ENCODE measurements around the gene TEX14. TPM values are rescaled to one million over a fixed set of nuclear protein-coding genes. Genes with fewer than 3 reads are reported as not detected.

TEX14 gene, protein sequence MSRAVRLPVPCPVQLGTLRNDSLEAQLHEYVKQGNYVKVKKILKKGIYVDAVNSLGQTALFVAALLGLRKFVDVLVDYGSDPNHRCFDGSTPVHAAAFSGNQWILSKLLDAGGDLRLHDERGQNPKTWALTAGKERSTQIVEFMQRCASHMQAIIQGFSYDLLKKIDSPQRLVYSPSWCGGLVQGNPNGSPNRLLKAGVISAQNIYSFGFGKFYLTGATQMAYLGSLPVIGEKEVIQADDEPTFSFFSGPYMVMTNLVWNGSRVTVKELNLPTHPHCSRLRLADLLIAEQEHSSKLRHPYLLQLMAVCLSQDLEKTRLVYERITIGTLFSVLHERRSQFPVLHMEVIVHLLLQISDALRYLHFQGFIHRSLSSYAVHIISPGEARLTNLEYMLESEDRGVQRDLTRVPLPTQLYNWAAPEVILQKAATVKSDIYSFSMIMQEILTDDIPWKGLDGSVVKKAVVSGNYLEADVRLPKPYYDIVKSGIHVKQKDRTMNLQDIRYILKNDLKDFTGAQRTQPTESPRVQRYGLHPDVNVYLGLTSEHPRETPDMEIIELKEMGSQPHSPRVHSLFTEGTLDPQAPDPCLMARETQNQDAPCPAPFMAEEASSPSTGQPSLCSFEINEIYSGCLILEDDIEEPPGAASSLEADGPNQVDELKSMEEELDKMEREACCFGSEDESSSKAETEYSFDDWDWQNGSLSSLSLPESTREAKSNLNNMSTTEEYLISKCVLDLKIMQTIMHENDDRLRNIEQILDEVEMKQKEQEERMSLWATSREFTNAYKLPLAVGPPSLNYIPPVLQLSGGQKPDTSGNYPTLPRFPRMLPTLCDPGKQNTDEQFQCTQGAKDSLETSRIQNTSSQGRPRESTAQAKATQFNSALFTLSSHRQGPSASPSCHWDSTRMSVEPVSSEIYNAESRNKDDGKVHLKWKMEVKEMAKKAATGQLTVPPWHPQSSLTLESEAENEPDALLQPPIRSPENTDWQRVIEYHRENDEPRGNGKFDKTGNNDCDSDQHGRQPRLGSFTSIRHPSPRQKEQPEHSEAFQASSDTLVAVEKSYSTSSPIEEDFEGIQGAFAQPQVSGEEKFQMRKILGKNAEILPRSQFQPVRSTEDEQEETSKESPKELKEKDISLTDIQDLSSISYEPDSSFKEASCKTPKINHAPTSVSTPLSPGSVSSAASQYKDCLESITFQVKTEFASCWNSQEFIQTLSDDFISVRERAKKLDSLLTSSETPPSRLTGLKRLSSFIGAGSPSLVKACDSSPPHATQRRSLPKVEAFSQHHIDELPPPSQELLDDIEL (N-terminal part only)
- total RNA-seq (2022; extraction: Qiagen RNA extraction), result 0.13 to 0.29 TPM (median 0.15 TPM) in 5 replicates

DNA sequence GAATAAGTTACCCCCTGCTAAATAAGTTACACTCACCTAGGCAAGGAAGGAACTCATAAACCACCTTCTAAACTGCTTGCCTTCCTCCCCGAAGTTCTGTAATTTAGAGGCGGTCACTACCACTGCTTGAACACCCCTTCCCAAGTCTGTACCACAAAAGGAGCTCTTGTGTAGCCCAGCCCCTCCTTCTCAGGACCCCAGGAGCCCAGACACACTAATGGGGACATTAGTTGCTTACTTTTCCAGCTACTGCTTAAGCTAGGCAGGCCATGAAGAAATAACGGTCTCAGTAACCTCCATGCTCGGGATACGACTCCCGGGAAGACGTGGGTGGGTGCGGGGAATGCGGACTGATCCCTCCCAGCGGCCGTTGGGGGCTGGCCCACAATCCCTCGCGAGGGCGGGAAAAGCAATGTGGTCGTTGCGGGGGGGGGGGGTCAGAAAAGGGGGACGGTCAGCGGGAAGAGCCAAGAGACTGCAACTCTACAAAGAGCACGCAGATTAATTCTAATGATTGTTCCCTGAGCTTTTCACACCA is at the start of gene TEX14:
Gene TEX14, minus strand, starts transcription at position 345 of the 538 bp plus-strand sequence. CDS start 40,044 bp downstream, outside the sequence.

DNA sequence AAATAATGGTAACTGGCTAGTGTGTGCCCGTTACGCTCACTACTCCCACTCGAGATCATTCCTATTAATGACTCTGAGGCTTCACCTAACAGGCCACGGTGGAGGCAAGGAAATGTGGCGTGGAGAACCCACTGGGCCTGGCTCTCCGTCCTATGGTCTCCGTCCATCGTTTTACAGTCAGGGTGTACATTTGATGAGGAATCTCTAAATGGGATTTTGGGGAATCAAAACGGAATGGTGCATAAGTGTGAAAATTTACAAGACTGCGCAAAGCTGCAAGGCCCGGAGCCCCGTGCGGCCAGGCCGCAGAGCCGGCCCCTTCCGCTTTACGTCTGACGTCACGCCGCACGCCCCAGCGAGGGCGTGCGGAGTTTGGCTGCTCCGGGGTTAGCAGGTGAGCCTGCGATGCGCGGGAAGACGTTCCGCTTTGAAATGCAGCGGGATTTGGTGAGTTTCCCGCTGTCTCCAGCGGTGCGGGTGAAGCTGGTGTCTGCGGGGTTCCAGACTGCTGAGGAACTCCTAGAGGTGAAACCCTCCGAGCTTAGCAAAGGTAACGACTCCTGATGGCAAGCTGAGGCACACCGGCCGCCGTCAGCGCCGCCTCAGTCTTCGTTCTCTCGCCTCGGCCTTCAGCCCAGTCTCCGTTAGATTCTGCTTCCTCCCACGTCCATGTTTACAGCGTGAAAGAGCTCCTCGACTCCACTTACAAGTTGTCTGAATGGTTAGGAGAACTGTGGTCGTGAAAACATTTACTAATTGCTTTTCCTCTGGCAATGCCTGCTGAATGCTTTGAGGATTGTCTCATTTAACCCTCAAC is 602 bp upstream of the TEX14 start, which contains the start of gene RAD51C:
Gene RAD51C, plus strand, starts transcription at position 364 of the 817 bp plus-strand sequence. Its CDS starts 42 bp downstream, at position 406.

GRCh38 chr17:58513965-58514769 is 177.7 kb downstream of the TEX14 start, which contains the start of gene MTMR4:
MTMR4 (minus strand) TSS chr17:58514638; CDS start chr17:58514407, 231 bp downstream.

Other genes starting within 250 kb of the TEX14 start
- gene HSF5, start 203.6 kb downstream of the TEX14 start, total RNA-seq (2022; extraction: Qiagen RNA extraction), result not detected in 5 replicates
- gene MTMR4, start 177.4 kb downstream of the TEX14 start, total RNA-seq (2022; extraction: Qiagen RNA extraction), result 7.0 to 11.3 TPM (median 9.6 TPM) in 5 replicates
- gene RAD51C, start 557 bp upstream of the TEX14 start, total RNA-seq (2022; extraction: Qiagen RNA extraction), result 52.5 to 59.3 TPM (median 54.7 TPM) in 5 replicates
- gene PPM1E, start 63.8 kb upstream of the TEX14 start, total RNA-seq (2022; extraction: Qiagen RNA extraction), result 0.02 to 0.08 TPM (median 0.05 TPM) in 5 replicates

Data from A549 treated with Mapracorat at 1 μM for 4 hours (cell line).